WTC11 (cell line): Measurements from ENCODE around the gene AIF1. TPM values are rescaled to one million over a fixed set of nuclear protein-coding genes. Genes with fewer than 3 reads are reported as not detected.

Experiments
- ATAC-seq: fragments of 200-7000 bp; cut with Tn5 transposase; 2 replicates; pipeline ENCODE4 v1.10.0; 2021; ENCODE audit warnings: mild to moderate bottlenecking, moderate library complexity
- CTCF ChIA-PET: fragments of 300-600 bp; sonication (Branson Sonifier 250); formaldehyde crosslinking; loops from one replicate; lab custom pipeline; 2021; ENCODE audit warnings: antibody characterized with exemption; lab: Charles Lee
- POLR2A ChIA-PET: fragments of 350-600 bp; sonication (Branson Sonifier 250); formaldehyde crosslinking; loops from one replicate; lab custom pipeline; 2021; ENCODE audit warnings: antibody characterized with exemption; lab: Charles Lee
- DNase-seq: peaks from one replicate; pipeline ENCODE4 v3.0.0; 2021; ENCODE audit warnings: low spot score
- H3K27ac Mint-ChIP-seq: 2 replicates; pipeline ENCODE4 v1.8.0; 2021; ENCODE audit warnings: mixed read lengths
- H3K27me3 Mint-ChIP-seq: 2 replicates; pipeline ENCODE4 v1.8.0; 2021; ENCODE audit warnings: low read depth, mild to moderate bottlenecking, moderate library complexity, mixed read lengths
- H3K36me3 Mint-ChIP-seq: 2 replicates; pipeline ENCODE4 v1.8.0; 2021; ENCODE audit warnings: mixed read lengths
- H3K4me1 Mint-ChIP-seq: 2 replicates; pipeline ENCODE4 v1.8.0; 2022; ENCODE audit warnings: mixed read lengths
- H3K4me3 Mint-ChIP-seq: 2 replicates; pipeline ENCODE4 v1.8.0; 2021; ENCODE audit warnings: mild to moderate bottlenecking, moderate library complexity, mixed read lengths
- H3K9me3 Mint-ChIP-seq: 2 replicates; pipeline ENCODE4 v1.8.0; 2021; ENCODE audit warnings: mixed read lengths
- ELF4 ChIP-seq: sonication (generic); formaldehyde crosslinking; IDR thresholded peaks from 2 replicates; pipeline ENCODE4 v1.8.1; 2022; ENCODE audit warnings: low read depth, mild to moderate bottlenecking, moderate library complexity, missing genetic modification reagents
- FOXP1 ChIP-seq: sonication (generic); formaldehyde crosslinking; IDR thresholded peaks from 2 replicates; pipeline ENCODE4 v1.8.0; 2022; ENCODE audit warnings: missing genetic modification reagents, mild to moderate bottlenecking, moderate library complexity, borderline replicate concordance
- KAT7 ChIP-seq: sonication (generic); formaldehyde crosslinking; IDR thresholded peaks from 2 replicates; pipeline ENCODE4 v1.8.1; 2023; ENCODE audit warnings: missing genetic modification reagents, mild to moderate bottlenecking, borderline replicate concordance
- NFE2L1 ChIP-seq: sonication (generic); formaldehyde crosslinking; IDR thresholded peaks from 2 replicates; pipeline ENCODE4 v1.8.1; 2023; ENCODE audit warnings: missing genetic modification reagents
- NR2C2 ChIP-seq: sonication (generic); formaldehyde crosslinking; IDR thresholded peaks from 2 replicates; pipeline ENCODE4 v1.8.0; 2022; ENCODE audit warnings: mild to moderate bottlenecking, missing genetic modification reagents
- NR3C1 ChIP-seq: sonication (generic); formaldehyde crosslinking; conservative IDR thresholded peaks from 2 replicates; pipeline ENCODE4 v1.8.1; 2023; ENCODE audit warnings: low read depth, mild to moderate bottlenecking, missing genetic modification reagents
- TP53 ChIP-seq: sonication (generic); formaldehyde crosslinking; IDR thresholded peaks from 2 replicates; pipeline ENCODE4 v1.8.1; 2023; ENCODE audit warnings: mild to moderate bottlenecking, missing genetic modification reagents
- ZBTB21 ChIP-seq: sonication (generic); formaldehyde crosslinking; IDR thresholded peaks from 2 replicates; pipeline ENCODE4 v1.8.1; 2023; ENCODE audit warnings: mild to moderate bottlenecking, missing genetic modification reagents, borderline replicate concordance
- ZNF219 ChIP-seq: sonication (generic); formaldehyde crosslinking; IDR thresholded peaks from 2 replicates; pipeline ENCODE4 v1.8.0; 2023; ENCODE audit warnings: missing genetic modification reagents, mild to moderate bottlenecking, borderline replicate concordance
- total RNA-seq: library from RNA; stranded (reverse); gene quantifications from 3 replicates; pipeline ENCODE4 v1.2.3, GENCODE V29; 2021
- TF ChIP-seq, protein P1 (sequence below): sonication (generic); formaldehyde crosslinking; IDR thresholded peaks from 2 replicates; pipeline ENCODE4 v1.8.0; 2022; ENCODE audit warnings: missing genetic modification reagents
- TF ChIP-seq, protein P2 (sequence below): sonication (generic); formaldehyde crosslinking; IDR thresholded peaks from 2 replicates; pipeline ENCODE4 v1.8.1; 2023; ENCODE audit warnings: mild to moderate bottlenecking, missing genetic modification reagents, borderline replicate concordance
- TF ChIP-seq, protein P3 (sequence below): fragments of 250-450 bp; sonication (Bioruptor Pico); IDR thresholded peaks from 2 replicates; pipeline ENCODE4 v1.9.0; 2021; ENCODE audit warnings: mild to moderate bottlenecking, borderline replicate concordance
- TF ChIP-seq, protein P4 (sequence below): fragments of 250-450 bp; sonication (Bioruptor Pico); IDR thresholded peaks from 2 replicates; pipeline ENCODE4 v1.8.0; 2021; ENCODE audit warnings: mild to moderate bottlenecking
- TF ChIP-seq, protein P5 (sequence below): sonication (generic); formaldehyde crosslinking; IDR thresholded peaks from 2 replicates; pipeline ENCODE4 v1.8.0; 2023; ENCODE audit warnings: missing genetic modification reagents, mild to moderate bottlenecking, borderline replicate concordance
- TF ChIP-seq, protein P6 (sequence below): sonication (generic); formaldehyde crosslinking; IDR thresholded peaks from 2 replicates; pipeline ENCODE4 v1.8.1; 2023; ENCODE audit warnings: mild to moderate bottlenecking, missing genetic modification reagents, moderate library complexity

AIF1 gene
- total RNA-seq, 1 experiment from 2014 or later, result 5.4 TPM

DNA sequence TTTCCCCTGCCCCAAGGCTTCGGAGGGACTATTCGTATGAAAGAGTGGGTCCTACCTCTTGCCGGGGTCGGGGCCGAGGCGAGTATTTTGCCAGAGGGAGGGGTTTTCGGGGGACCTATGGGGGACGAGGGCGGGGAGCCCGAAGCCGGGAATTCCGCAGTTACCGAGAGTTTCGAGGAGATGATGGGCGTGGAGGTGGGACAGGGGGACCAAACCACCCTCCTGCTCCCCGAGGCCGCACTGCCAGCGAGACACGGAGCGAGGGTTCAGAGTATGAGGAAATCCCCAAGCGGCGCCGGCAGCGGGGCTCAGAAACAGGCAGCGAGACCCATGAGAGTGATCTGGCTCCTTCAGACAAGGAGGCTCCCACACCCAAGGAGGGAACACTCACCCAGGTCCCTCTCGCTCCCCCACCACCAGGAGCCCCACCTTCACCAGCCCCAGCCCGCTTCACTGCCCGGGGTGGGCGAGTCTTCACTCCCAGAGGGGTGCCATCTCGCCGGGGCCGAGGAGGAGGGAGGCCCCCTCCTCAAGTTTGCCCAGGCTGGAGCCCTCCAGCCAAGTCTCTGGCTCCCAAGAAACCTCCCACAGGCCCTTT is 16.7 kb downstream of the AIF1 start:
- Mint-ChIP-seq H3K27me3 (no peaks in the 10 kb centered on the region; the same call in 1 of the 2 replicates), H3K27ac (peak overlapping the region; percentile 82), H3K4me1 (no peaks in the 10 kb centered on the region), H3K4me3 (no peak overlapping the region), H3K9me3 (no peaks in the 10 kb centered on the region), H3K36me3 (peaks cover 91% of the 10 kb centered on the region)
- DNase-seq (no peak), ATAC-seq (no peak; the same call in 1 of the 2 replicates)
- ChIA-PET CTCF (no interaction called here), POLR2A (no interaction called here)
- TF ChIP-seq FOXP1 (CRISPR knock-in tag), result no peak
- TF ChIP-seq NR3C1, result no peak
- no peak for TF ChIP-seq TP53 (CRISPR knock-in tag)
- TF ChIP-seq KAT7 (CRISPR knock-in tag), result no peak
- no peak for TF ChIP-seq ZBTB21 (CRISPR knock-in tag)
- TF ChIP-seq, protein P1, sequence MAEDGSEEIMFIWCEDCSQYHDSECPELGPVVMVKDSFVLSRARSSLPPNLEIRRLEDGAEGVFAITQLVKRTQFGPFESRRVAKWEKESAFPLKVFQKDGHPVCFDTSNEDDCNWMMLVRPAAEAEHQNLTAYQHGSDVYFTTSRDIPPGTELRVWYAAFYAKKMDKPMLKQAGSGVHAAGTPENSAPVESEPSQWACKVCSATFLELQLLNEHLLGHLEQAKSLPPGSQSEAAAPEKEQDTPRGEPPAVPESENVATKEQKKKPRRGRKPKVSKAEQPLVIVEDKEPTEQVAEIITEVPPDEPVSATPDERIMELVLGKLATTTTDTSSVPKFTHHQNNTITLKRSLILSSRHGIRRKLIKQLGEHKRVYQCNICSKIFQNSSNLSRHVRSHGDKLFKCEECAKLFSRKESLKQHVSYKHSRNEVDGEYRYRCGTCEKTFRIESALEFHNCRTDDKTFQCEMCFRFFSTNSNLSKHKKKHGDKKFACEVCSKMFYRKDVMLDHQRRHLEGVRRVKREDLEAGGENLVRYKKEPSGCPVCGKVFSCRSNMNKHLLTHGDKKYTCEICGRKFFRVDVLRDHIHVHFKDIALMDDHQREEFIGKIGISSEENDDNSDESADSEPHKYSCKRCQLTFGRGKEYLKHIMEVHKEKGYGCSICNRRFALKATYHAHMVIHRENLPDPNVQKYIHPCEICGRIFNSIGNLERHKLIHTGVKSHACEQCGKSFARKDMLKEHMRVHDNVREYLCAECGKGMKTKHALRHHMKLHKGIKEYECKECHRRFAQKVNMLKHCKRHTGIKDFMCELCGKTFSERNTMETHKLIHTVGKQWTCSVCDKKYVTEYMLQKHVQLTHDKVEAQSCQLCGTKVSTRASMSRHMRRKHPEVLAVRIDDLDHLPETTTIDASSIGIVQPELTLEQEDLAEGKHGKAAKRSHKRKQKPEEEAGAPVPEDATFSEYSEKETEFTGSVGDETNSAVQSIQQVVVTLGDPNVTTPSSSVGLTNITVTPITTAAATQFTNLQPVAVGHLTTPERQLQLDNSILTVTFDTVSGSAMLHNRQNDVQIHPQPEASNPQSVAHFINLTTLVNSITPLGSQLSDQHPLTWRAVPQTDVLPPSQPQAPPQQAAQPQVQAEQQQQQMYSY (CRISPR knock-in tag), result no peak
- TF ChIP-seq, protein P2, sequence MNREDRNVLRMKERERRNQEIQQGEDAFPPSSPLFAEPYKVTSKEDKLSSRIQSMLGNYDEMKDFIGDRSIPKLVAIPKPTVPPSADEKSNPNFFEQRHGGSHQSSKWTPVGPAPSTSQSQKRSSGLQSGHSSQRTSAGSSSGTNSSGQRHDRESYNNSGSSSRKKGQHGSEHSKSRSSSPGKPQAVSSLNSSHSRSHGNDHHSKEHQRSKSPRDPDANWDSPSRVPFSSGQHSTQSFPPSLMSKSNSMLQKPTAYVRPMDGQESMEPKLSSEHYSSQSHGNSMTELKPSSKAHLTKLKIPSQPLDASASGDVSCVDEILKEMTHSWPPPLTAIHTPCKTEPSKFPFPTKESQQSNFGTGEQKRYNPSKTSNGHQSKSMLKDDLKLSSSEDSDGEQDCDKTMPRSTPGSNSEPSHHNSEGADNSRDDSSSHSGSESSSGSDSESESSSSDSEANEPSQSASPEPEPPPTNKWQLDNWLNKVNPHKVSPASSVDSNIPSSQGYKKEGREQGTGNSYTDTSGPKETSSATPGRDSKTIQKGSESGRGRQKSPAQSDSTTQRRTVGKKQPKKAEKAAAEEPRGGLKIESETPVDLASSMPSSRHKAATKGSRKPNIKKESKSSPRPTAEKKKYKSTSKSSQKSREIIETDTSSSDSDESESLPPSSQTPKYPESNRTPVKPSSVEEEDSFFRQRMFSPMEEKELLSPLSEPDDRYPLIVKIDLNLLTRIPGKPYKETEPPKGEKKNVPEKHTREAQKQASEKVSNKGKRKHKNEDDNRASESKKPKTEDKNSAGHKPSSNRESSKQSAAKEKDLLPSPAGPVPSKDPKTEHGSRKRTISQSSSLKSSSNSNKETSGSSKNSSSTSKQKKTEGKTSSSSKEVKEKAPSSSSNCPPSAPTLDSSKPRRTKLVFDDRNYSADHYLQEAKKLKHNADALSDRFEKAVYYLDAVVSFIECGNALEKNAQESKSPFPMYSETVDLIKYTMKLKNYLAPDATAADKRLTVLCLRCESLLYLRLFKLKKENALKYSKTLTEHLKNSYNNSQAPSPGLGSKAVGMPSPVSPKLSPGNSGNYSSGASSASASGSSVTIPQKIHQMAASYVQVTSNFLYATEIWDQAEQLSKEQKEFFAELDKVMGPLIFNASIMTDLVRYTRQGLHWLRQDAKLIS, result no peak
- no peak for TF ChIP-seq ZNF219 (CRISPR knock-in tag)
- TF ChIP-seq ELF4 (CRISPR knock-in tag), result no peak
- TF ChIP-seq, protein P3, sequence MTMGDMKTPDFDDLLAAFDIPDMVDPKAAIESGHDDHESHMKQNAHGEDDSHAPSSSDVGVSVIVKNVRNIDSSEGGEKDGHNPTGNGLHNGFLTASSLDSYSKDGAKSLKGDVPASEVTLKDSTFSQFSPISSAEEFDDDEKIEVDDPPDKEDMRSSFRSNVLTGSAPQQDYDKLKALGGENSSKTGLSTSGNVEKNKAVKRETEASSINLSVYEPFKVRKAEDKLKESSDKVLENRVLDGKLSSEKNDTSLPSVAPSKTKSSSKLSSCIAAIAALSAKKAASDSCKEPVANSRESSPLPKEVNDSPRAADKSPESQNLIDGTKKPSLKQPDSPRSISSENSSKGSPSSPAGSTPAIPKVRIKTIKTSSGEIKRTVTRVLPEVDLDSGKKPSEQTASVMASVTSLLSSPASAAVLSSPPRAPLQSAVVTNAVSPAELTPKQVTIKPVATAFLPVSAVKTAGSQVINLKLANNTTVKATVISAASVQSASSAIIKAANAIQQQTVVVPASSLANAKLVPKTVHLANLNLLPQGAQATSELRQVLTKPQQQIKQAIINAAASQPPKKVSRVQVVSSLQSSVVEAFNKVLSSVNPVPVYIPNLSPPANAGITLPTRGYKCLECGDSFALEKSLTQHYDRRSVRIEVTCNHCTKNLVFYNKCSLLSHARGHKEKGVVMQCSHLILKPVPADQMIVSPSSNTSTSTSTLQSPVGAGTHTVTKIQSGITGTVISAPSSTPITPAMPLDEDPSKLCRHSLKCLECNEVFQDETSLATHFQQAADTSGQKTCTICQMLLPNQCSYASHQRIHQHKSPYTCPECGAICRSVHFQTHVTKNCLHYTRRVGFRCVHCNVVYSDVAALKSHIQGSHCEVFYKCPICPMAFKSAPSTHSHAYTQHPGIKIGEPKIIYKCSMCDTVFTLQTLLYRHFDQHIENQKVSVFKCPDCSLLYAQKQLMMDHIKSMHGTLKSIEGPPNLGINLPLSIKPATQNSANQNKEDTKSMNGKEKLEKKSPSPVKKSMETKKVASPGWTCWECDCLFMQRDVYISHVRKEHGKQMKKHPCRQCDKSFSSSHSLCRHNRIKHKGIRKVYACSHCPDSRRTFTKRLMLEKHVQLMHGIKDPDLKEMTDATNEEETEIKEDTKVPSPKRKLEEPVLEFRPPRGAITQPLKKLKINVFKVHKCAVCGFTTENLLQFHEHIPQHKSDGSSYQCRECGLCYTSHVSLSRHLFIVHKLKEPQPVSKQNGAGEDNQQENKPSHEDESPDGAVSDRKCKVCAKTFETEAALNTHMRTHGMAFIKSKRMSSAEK, result no peak
- TF ChIP-seq, protein P4, sequence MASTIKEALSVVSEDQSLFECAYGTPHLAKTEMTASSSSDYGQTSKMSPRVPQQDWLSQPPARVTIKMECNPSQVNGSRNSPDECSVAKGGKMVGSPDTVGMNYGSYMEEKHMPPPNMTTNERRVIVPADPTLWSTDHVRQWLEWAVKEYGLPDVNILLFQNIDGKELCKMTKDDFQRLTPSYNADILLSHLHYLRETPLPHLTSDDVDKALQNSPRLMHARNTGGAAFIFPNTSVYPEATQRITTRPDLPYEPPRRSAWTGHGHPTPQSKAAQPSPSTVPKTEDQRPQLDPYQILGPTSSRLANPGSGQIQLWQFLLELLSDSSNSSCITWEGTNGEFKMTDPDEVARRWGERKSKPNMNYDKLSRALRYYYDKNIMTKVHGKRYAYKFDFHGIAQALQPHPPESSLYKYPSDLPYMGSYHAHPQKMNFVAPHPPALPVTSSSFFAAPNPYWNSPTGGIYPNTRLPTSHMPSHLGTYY (CRISPR knock-in tag), result no peak
- TF ChIP-seq NFE2L1 (CRISPR knock-in tag), result no peak
- TF ChIP-seq, protein P5, sequence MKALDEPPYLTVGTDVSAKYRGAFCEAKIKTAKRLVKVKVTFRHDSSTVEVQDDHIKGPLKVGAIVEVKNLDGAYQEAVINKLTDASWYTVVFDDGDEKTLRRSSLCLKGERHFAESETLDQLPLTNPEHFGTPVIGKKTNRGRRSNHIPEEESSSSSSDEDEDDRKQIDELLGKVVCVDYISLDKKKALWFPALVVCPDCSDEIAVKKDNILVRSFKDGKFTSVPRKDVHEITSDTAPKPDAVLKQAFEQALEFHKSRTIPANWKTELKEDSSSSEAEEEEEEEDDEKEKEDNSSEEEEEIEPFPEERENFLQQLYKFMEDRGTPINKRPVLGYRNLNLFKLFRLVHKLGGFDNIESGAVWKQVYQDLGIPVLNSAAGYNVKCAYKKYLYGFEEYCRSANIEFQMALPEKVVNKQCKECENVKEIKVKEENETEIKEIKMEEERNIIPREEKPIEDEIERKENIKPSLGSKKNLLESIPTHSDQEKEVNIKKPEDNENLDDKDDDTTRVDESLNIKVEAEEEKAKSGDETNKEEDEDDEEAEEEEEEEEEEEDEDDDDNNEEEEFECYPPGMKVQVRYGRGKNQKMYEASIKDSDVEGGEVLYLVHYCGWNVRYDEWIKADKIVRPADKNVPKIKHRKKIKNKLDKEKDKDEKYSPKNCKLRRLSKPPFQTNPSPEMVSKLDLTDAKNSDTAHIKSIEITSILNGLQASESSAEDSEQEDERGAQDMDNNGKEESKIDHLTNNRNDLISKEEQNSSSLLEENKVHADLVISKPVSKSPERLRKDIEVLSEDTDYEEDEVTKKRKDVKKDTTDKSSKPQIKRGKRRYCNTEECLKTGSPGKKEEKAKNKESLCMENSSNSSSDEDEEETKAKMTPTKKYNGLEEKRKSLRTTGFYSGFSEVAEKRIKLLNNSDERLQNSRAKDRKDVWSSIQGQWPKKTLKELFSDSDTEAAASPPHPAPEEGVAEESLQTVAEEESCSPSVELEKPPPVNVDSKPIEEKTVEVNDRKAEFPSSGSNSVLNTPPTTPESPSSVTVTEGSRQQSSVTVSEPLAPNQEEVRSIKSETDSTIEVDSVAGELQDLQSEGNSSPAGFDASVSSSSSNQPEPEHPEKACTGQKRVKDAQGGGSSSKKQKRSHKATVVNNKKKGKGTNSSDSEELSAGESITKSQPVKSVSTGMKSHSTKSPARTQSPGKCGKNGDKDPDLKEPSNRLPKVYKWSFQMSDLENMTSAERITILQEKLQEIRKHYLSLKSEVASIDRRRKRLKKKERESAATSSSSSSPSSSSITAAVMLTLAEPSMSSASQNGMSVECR, result no peak
- TF ChIP-seq, protein P6, sequence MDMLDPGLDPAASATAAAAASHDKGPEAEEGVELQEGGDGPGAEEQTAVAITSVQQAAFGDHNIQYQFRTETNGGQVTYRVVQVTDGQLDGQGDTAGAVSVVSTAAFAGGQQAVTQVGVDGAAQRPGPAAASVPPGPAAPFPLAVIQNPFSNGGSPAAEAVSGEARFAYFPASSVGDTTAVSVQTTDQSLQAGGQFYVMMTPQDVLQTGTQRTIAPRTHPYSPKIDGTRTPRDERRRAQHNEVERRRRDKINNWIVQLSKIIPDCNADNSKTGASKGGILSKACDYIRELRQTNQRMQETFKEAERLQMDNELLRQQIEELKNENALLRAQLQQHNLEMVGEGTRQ (CRISPR knock-in tag), result no peak
- TF ChIP-seq NR2C2 (CRISPR knock-in tag), result no peak
